A673 (cell line): ENCODE measurements around the gene DEFB129. TPM values are rescaled to one million over a fixed set of nuclear protein-coding genes. Genes with fewer than 3 reads are reported as not detected.

Experiments
- BruUV-seq: library from RNA; stranded (reverse); fragments of 400-500 nt; replicated peaks from 2 replicates; lab custom pipeline; 2021; lab: Mats Ljungman, UMichigan
- CTCF ChIA-PET: fragments of 300-600 bp; sonication (Branson Sonifier 250); formaldehyde crosslinking; loops from one replicate; lab custom pipeline; 2022; ENCODE audit warnings: antibody characterized with exemption; lab: Charles Lee
- POLR2A ChIA-PET: fragments of 300-600 bp; sonication (Branson Sonifier 250); formaldehyde crosslinking; loops from one replicate; lab custom pipeline; 2022; ENCODE audit warnings: antibody characterized with exemption; ENCODE audit not compliant: low non-redundant PET; lab: Charles Lee
- DNase-seq: peaks from one replicate; pipeline ENCODE4 v3.0.0-alpha.2; 2015; ENCODE audit warnings: low spot score
- H3K27ac ChIP-seq: fragments of 200-600 bp; sonication (generic); 2 replicates; pipeline ENCODE4 v1.5.1; 2016; ENCODE audit warnings: mixed run types, low read depth, mild to moderate bottlenecking, mixed read lengths, antibody characterized with exemption, low read length; ENCODE audit not compliant: poor library complexity, severe bottlenecking
- H3K27me3 ChIP-seq: fragments of 200-600 bp; sonication (generic); replicated peaks from 2 replicates; pipeline ENCODE4 v1.6.1; 2017; ENCODE audit warnings: mixed run types, low read depth, mild to moderate bottlenecking, mixed read lengths, antibody characterized with exemption, low read length; ENCODE audit not compliant: insufficient read depth, poor library complexity
- H3K36me3 ChIP-seq: fragments of 200-600 bp; sonication (generic); 2 replicates; pipeline ENCODE4 v1.6.1; 2016; ENCODE audit warnings: mixed run types, mild to moderate bottlenecking, mixed read lengths, antibody characterized with exemption, low read length; ENCODE audit not compliant: insufficient read depth, poor library complexity, severe bottlenecking
- H3K4me1 ChIP-seq: fragments of 200-600 bp; sonication (generic); 2 replicates; pipeline ENCODE4 v1.6.1; 2017; ENCODE audit warnings: mixed run types, mild to moderate bottlenecking, mixed read lengths, antibody characterized with exemption, low read length; ENCODE audit not compliant: insufficient read depth, poor library complexity, severe bottlenecking
- H3K4me3 ChIP-seq: fragments of 200-600 bp; sonication (generic); 2 replicates; pipeline ENCODE4 v1.5.1; 2016; ENCODE audit warnings: low read depth, mixed run types, mild to moderate bottlenecking, mixed read lengths, low read length; ENCODE audit not compliant: poor library complexity, severe bottlenecking
- H3K9me3 ChIP-seq: fragments of 200-600 bp; sonication (generic); 2 replicates; pipeline ENCODE4 v1.6.1; 2016; ENCODE audit warnings: mixed run types, low read depth, mild to moderate bottlenecking, mixed read lengths, antibody characterized with exemption, low read length; ENCODE audit not compliant: poor library complexity, severe bottlenecking
- EZH2 ChIP-seq: fragments of 200-600 bp; sonication (generic); IDR thresholded peaks from 2 replicates; pipeline ENCODE4 v1.6.1; 2017; ENCODE audit warnings: borderline replicate concordance, low read depth, mild to moderate bottlenecking, mixed read lengths, antibody characterized with exemption, low read length; ENCODE audit not compliant: poor library complexity, severe bottlenecking
- intact Hi-C: fragments of 100-400 bp; cut with micrococcal nuclease; formaldehyde crosslinking; loops from one replicate; pipeline ENCODE4 v1.10.0; 2022; ENCODE audit not compliant: unreplicated experiment
- total RNA-seq: library from RNA; stranded (reverse); gene quantifications from 2 replicates; pipeline ENCODE4 v1.2.3, GENCODE V29; 2021
- TF ChIP-seq, protein P1 (sequence below): fragments of 300-800, 200-600 bp; sonication (generic); conservative IDR thresholded peaks from 2 replicates; pipeline ENCODE4 v1.5.1; 2017; ENCODE audit warnings: low read depth, mild to moderate bottlenecking, antibody characterized with exemption, low read length, moderate library complexity, mixed read lengths

The DEFB129 gene
- total RNA-seq, 1 experiment from 2014 or later: not detected

DNA sequence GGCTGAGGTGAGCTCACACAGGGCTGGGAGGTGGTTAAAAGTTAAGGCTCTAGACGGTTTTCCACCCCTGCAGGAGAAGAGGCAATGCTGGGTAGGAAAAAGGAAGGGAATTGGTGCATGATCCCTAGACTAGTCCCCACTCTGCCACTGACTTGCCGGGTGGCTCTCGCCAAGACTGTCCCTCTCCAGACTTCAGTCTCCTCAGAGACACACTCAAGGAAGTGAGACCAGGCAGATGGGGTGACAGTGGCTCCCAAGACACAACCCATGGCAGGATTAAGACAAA is 50.4 kb downstream of the DEFB129 start:
- no peak for DNase-seq
- no peaks in the 10 kb centered on the region for H3K4me1 ChIP-seq
- CTCF ChIA-PET: no interaction called here
- POLR2A ChIA-PET: no interaction called here
- peaks cover 19% of the 10 kb centered on the region for H3K36me3 ChIP-seq
- intact Hi-C loops: no loop called here
- no TSS peak for BruUV-seq
- TF ChIP-seq, protein P1, sequence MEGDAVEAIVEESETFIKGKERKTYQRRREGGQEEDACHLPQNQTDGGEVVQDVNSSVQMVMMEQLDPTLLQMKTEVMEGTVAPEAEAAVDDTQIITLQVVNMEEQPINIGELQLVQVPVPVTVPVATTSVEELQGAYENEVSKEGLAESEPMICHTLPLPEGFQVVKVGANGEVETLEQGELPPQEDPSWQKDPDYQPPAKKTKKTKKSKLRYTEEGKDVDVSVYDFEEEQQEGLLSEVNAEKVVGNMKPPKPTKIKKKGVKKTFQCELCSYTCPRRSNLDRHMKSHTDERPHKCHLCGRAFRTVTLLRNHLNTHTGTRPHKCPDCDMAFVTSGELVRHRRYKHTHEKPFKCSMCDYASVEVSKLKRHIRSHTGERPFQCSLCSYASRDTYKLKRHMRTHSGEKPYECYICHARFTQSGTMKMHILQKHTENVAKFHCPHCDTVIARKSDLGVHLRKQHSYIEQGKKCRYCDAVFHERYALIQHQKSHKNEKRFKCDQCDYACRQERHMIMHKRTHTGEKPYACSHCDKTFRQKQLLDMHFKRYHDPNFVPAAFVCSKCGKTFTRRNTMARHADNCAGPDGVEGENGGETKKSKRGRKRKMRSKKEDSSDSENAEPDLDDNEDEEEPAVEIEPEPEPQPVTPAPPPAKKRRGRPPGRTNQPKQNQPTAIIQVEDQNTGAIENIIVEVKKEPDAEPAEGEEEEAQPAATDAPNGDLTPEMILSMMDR: no peak
- TF ChIP-seq EZH2: no peak
- H3K9me3 ChIP-seq: no peaks in the 10 kb centered on the region
- no peak overlapping the region for H3K4me3 ChIP-seq
- no peak overlapping the region for H3K27ac ChIP-seq
- H3K27me3 ChIP-seq: no peaks in the 10 kb centered on the region

DNA sequence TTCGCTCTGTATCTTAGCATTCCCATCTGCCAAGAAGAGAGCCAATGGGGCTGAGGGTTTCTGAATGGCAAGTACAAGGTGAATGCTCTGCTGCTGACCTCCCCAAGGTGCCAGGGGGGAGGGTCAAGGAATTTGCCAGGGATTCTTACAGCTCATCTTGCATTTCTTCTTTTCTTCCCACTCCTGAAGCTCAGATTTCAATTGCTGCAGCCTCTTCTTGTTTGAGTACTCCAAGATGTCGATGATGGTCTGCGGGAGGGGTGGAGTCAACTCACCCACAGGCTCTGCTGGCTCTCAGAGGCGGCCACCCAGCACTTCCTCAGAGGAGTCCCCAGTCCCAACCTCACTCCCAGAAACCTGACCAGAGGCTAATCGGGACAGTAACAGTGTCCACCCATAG is 51.1 kb downstream of the DEFB129 start:
- POLR2A ChIA-PET: no interaction called here
- intact Hi-C loops: loop anchor here (1.0 kb wide), 1 partner anchor 52 kb away; no protein-coding TSS in a partner anchor
- no peak for TF ChIP-seq EZH2
- TF ChIP-seq, protein P1: no peak

DNA sequence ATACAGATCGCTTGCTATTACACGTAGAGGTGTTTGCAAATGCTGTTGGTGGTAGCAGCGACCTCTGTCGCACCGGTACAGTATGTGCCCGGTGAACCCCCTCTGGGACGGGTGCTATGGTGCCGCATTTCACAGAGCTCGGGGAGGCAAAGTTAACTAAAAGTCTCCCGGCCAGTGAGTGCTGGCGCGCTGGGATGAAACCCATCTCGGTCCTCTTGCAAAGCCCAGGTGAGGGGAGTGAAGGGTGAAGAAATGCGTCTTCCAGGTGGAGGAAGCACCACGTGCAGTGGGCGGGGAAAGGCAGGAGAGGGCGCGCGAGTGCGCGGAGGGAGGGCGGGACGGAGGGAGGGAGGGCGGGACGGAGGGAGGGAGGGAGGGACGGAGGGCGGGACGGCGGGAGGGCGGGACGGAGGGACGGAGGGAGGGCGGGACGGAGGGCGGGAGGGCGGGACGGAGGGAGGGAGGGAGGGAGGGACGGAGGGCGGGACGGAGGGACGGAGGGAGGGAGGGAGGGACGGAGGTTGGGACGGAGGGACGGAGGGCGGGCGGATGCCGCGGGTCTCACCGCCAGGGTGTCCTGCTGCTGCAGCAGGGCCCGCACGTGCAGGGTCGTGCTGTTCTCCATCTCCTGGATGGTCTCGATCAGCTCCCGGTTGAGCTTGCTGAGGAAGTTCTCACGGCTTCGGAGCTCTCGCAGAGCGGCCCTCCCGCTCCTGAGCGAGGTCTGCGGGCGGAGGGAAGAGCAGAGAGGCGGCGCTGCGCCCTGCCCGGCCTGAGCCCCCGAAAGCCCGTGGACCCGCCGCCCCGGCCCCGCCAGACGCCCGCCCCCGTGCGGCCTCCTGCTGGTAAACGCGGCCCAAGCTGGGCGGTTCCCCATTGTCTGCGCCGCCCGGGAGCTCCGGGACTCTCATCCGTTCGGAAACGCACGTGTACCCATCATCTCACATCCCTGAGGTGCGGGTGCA is 51.8 kb downstream of the DEFB129 start:
- intact Hi-C loops: loop anchor here (1.0 kb wide), 1 partner anchor 51 kb away; no protein-coding TSS in a partner anchor
- H3K27ac ChIP-seq: no peak overlapping the region
- peak overlapping the region; percentile 39 for H3K4me3 ChIP-seq
- H3K9me3 ChIP-seq: no peaks in the 10 kb centered on the region
- peaks cover 19% of the 10 kb centered on the region for H3K36me3 ChIP-seq
- ChIA-PET CTCF (interaction anchor here (0.5 to 1.0 kb wide), 2 partner anchors 13 to 83 kb away, joined by 3 to 4 read pairs; no protein-coding TSS in a partner anchor), POLR2A (no interaction called here)
- TF ChIP-seq, protein P1: peak; percentile 47
- no peak for TF ChIP-seq EZH2
- peak; percentile 71 for DNase-seq
- no peaks in the 10 kb centered on the region for H3K27me3 ChIP-seq
- no TSS peak for BruUV-seq
- no peaks in the 10 kb centered on the region for H3K4me1 ChIP-seq

More for the DNA sequence above, 51.1 kb downstream of the DEFB129 start:
- H3K27ac ChIP-seq: no peak overlapping the region
- no peak for DNase-seq
- no peaks in the 10 kb centered on the region for H3K9me3 ChIP-seq
- H3K4me1 ChIP-seq: no peaks in the 10 kb centered on the region
- H3K36me3 ChIP-seq: peaks cover 19% of the 10 kb centered on the region
- CTCF ChIA-PET: interaction anchor here (1.0 kb wide), 1 partner anchor 12 kb away, joined by 4 read pairs; no protein-coding TSS in a partner anchor
- H3K27me3 ChIP-seq: no peaks in the 10 kb centered on the region
- BruUV-seq: no TSS peak
- H3K4me3 ChIP-seq: no peak overlapping the region

Other genes with a start within 250 kb of the DEFB129 start
- not detected in 2 replicates for gene DEFB125, start 139.6 kb upstream of the DEFB129 start, total RNA-seq
- gene DEFB126, start 84.7 kb upstream of the DEFB129 start, total RNA-seq: not detected in 2 replicates
- not detected in 2 replicates for gene DEFB127, start 69.8 kb upstream of the DEFB129 start, total RNA-seq
- not detected in 2 replicates for gene DEFB128, start 37.5 kb upstream of the DEFB129 start, total RNA-seq
- gene DEFB132, start 30.5 kb downstream of the DEFB129 start, total RNA-seq: not detected in 2 replicates
- gene C20orf96, start 63.5 kb downstream of the DEFB129 start, total RNA-seq: 21.7 and 26.3 TPM in 2 replicates
- 38.0 and 39.6 TPM in 2 replicates for gene ZCCHC3, start 70.3 kb downstream of the DEFB129 start, total RNA-seq
- gene SOX12, start 98.3 kb downstream of the DEFB129 start, total RNA-seq: 41.0 and 51.0 TPM in 2 replicates
- gene NRSN2, start 119.9 kb downstream of the DEFB129 start, total RNA-seq: 43.4 and 55.4 TPM in 2 replicates
- 43.4 and 59.6 TPM in 2 replicates for gene TRIB3, start 153.5 kb downstream of the DEFB129 start, total RNA-seq
- gene RBCK1, start 181.0 kb downstream of the DEFB129 start, total RNA-seq: 71.9 and 72.0 TPM in 2 replicates
- 31.8 and 34.3 TPM in 2 replicates for gene TBC1D20, start 235.3 kb downstream of the DEFB129 start, total RNA-seq